Natural killer cell (primary cell): ENCODE measurements around the gene NUP98. TPM values are rescaled to one million over a fixed set of nuclear protein-coding genes. Genes with fewer than 3 reads are reported as not detected.
"Not testable (repeated sequence)": the region's sequence is repeated elsewhere in the genome, so short reads cannot be mapped to it uniquely, and the experiment has no call there.

Source experiments
- ATAC-seq, 3 donors: fragments of 150-1000 bp in 2 of 3; fragments of 200-7000 bp in 1 of 3; cut with Tn5 transposase; 1 replicate in 1 of 3; 2 replicates in 2 of 3; pipeline ENCODE4 v1.10.0; 2021; ENCODE audit warnings: mild to moderate bottlenecking in 2 of 3, moderate library complexity in 2 of 3
- DNase-seq, 2 donors: peaks; one replicate each; pipeline versions ENCODE4 v3.0.0 to v3.0.0-alpha.2; 2013 to 2021; ENCODE audit warnings: mixed read lengths in 1 of 2
- H3K27ac ChIP-seq: one replicate; pipeline ENCODE4 v1.5.1; 2013; ENCODE audit warnings: mild to moderate bottlenecking, low read length
- H3K27me3 ChIP-seq: one replicate; pipeline ENCODE4 v1.6.1; 2013; ENCODE audit warnings: low read length; ENCODE audit not compliant: control insufficient read depth, insufficient read depth
- H3K36me3 ChIP-seq: one replicate; pipeline ENCODE4 v1.6.1; 2013; ENCODE audit warnings: low read length; ENCODE audit not compliant: control insufficient read depth, insufficient read depth
- H3K4me1 ChIP-seq: one replicate; pipeline ENCODE4 v1.6.1; 2013; ENCODE audit warnings: low read length; ENCODE audit not compliant: control insufficient read depth, insufficient read depth
- H3K4me3 ChIP-seq: one replicate; pipeline ENCODE4 v1.5.1; 2013; ENCODE audit warnings: low read length
- H3K9me3 ChIP-seq: one replicate; pipeline ENCODE4 v1.6.1; 2013; ENCODE audit warnings: low read length; ENCODE audit not compliant: control insufficient read depth, insufficient read depth
- H3K27ac Mint-ChIP-seq, 2 donors: one replicate each; pipeline ENCODE4 v1.8.0; 2022; ENCODE audit warnings: mild to moderate bottlenecking in 2 of 2, mixed read lengths in 2 of 2, moderate library complexity in 1 of 2
- H3K27me3 Mint-ChIP-seq, 2 donors: one replicate each; pipeline ENCODE4 v1.8.0; 2022; ENCODE audit warnings: low read depth in 2 of 2, mixed read lengths in 2 of 2
- H3K36me3 Mint-ChIP-seq: one replicate; pipeline ENCODE4 v1.8.0; 2022; ENCODE audit warnings: mixed read lengths
- H3K4me1 Mint-ChIP-seq, 2 donors: one replicate each; pipeline ENCODE4 v1.8.0; 2022; ENCODE audit warnings: mixed read lengths in 2 of 2
- H3K4me3 Mint-ChIP-seq: one replicate; pipeline ENCODE4 v1.8.0; 2022; ENCODE audit warnings: mild to moderate bottlenecking, moderate library complexity, mixed read lengths
- H3K9me3 Mint-ChIP-seq, 2 donors: one replicate each; pipeline ENCODE4 v1.8.0; 2022; ENCODE audit warnings: mixed read lengths in 2 of 2
- CTCF ChIP-seq: fragments of 200-600 bp; IDR thresholded peaks from one replicate; pipeline ENCODE4 v1.8.0; 2022; ENCODE audit warnings: antibody characterized with exemption
- WGBS: methylation state at CpG from one replicate; pipeline ENCODE4 v1.1.7; 2013; ENCODE audit warnings: missing lambda C conversion rate; ENCODE audit not compliant: insufficient coverage; 5-methylcytosine and 5-hydroxymethylcytosine counted together
- intact Hi-C: fragments of 100-400 bp; cut with micrococcal nuclease; formaldehyde crosslinking; loops from one replicate; pipeline ENCODE4 v1.14.2; 2022
- total RNA-seq, 4 donors: library from RNA; stranded (reverse); fragments of 120-200 nt in 1 of 4; gene quantifications; one replicate each; pipeline versions ENCODE4 v1.2.3 to v1.2.4, GENCODE V29; 2013 to 2022

The NUP98 gene
- total RNA-seq, 3 donors from 2014 or later (not counting 1 experiment from before 2014, with no cell fraction given): 88.5 to 103 (median 92.8) TPM

GRCh38 chr11:3795131-3796001 lies 2.0 kb downstream of the NUP98 start:
- Mint-ChIP-seq H3K27me3 (no peaks in the 10 kb centered on the region), H3K36me3 (no peaks in the 10 kb centered on the region), H3K4me3 (peak overlapping the region; percentile 96), H3K9me3 (no peaks in the 10 kb centered on the region), H3K27ac (peak overlapping the region; percentile 97 to 99), H3K4me1 (peaks cover 36 to 38% of the 10 kb centered on the region in 2 donors)
- WGBS: 84% methylated on average over 7 of the region's 8 CpGs
- peaks cover 21% of the 10 kb centered on the region for H3K36me3 ChIP-seq
- H3K4me3 ChIP-seq: no peak overlapping the region
- intact Hi-C loops: no loop called here
- ATAC-seq (no peak), DNase-seq (no peak)
- no peaks in the 10 kb centered on the region for H3K9me3 ChIP-seq
- H3K4me1 ChIP-seq: peaks cover 22% of the 10 kb centered on the region
- no peak for TF ChIP-seq CTCF
- H3K27me3 ChIP-seq: no peaks in the 10 kb centered on the region
- peak overlapping the region; percentile 99 for H3K27ac ChIP-seq

GRCh38 chr11:3794387-3794786 lies 3.0 kb downstream of the NUP98 start:
- H3K27me3 Mint-ChIP-seq, H3K27ac ChIP-seq, DNase-seq, intact Hi-C loops, H3K4me3 ChIP-seq, H3K9me3 ChIP-seq, H3K9me3 Mint-ChIP-seq, H3K27me3 ChIP-seq, ATAC-seq, H3K36me3 Mint-ChIP-seq: not testable (repeated sequence)
- Histone ChIP-seq H3K36me3 (peaks cover 21% of the 10 kb centered on the region), H3K4me1 (peaks cover 22% of the 10 kb centered on the region)
- H3K4me1 Mint-ChIP-seq: peaks cover 41 to 44% of the 10 kb centered on the region in 2 donors
- peak overlapping the region; percentile 4 for H3K4me3 Mint-ChIP-seq
- peak overlapping the region; percentile 97 to 99 for H3K27ac Mint-ChIP-seq
- 94% methylated on average over 10 of the region's 10 CpGs for WGBS

GRCh38 chr11:3786781-3787428 lies 10.4 kb downstream of the NUP98 start:
- no peaks in the 10 kb centered on the region for H3K27me3 Mint-ChIP-seq
- 82% methylated on average over 7 of the region's 8 CpGs for WGBS

More at GRCh38 chr11:3786781-3787428, 10.4 kb downstream of the NUP98 start:
- intact Hi-C loops: loop anchor here (5.0 kb wide), 1 partner anchor 50 kb away; no protein-coding TSS in a partner anchor
- peak overlapping the region; percentile 91 to 95 for H3K27ac Mint-ChIP-seq
- TF ChIP-seq CTCF: no peak
- H3K27ac ChIP-seq: peak overlapping the region; percentile 32
- ATAC-seq: no peak
- DNase-seq: no peak
- H3K4me3 Mint-ChIP-seq: no peak overlapping the region
- H3K36me3 ChIP-seq: peaks cover 4% of the 10 kb centered on the region
- no peaks in the 10 kb centered on the region for H3K36me3 Mint-ChIP-seq
- no peaks in the 10 kb centered on the region for H3K27me3 ChIP-seq
- H3K9me3 ChIP-seq: no peaks in the 10 kb centered on the region
- peaks cover 14% of the 10 kb centered on the region for H3K4me1 ChIP-seq
- peaks cover 51 to 53% of the 10 kb centered on the region in 2 donors for H3K4me1 Mint-ChIP-seq
- H3K4me3 ChIP-seq: no peak overlapping the region
- no peaks in the 10 kb centered on the region for H3K9me3 Mint-ChIP-seq
